GM19438 (cell line): ENCODE data around the gene ADD2.
"Not testable (repeated sequence)": the region's sequence is repeated elsewhere in the genome, so short reads cannot be mapped to it uniquely, and the experiment has no call there.

Experiments used
- ATAC-seq: cut with Tn5 transposase; IDR thresholded peaks from one replicate; pipeline ENCODE4 v1.9.1; 2021; ENCODE audit warnings: low read depth; ENCODE audit not compliant: unreplicated experiment

ADD2 gene

GRCh38 chr2:70647873-70648481 is 120.0 kb downstream of the ADD2 start:
- peak; percentile 62 for ATAC-seq

- no peak for ATAC-seq
Observed at GRCh38 chr2:70646420-70646818, 121.6 kb downstream of the ADD2 start.

- ATAC-seq = no peak
Observed at GRCh38 chr2:70645733-70646419, 122.1 kb downstream of the ADD2 start.

- ATAC-seq = no peak
Observed at GRCh38 chr2:70643715-70644114, 124.3 kb downstream of the ADD2 start.

GRCh38 chr2:70641263-70641784 is 126.7 kb downstream of the ADD2 start:
- no peak for ATAC-seq

- no peak for ATAC-seq
Observed at GRCh38 chr2:70639841-70640436, 128.1 kb downstream of the ADD2 start.

- ATAC-seq = no peak
Observed at GRCh38 chr2:70638561-70638960, 129.4 kb downstream of the ADD2 start.

- no peak for ATAC-seq
Observed at GRCh38 chr2:70633508-70633907, 134.5 kb downstream of the ADD2 start.

- ATAC-seq = no peak
Observed at GRCh38 chr2:70632966-70633365, 135.0 kb downstream of the ADD2 start.

- ATAC-seq = no peak
Observed at GRCh38 chr2:70632388-70632787, 135.6 kb downstream of the ADD2 start.

- no peak for ATAC-seq
Observed at GRCh38 chr2:70630761-70631160, 137.2 kb downstream of the ADD2 start.

GRCh38 chr2:70627211-70627898 is 140.6 kb downstream of the ADD2 start:
- no peak for ATAC-seq

- no peak for ATAC-seq
Observed at GRCh38 chr2:70626254-70626990, 141.6 kb downstream of the ADD2 start.

GRCh38 chr2:70621536-70621935 is 146.5 kb downstream of the ADD2 start:
- ATAC-seq = not testable (repeated sequence)

- no peak for ATAC-seq
Observed at GRCh38 chr2:70620020-70620419, 148.0 kb downstream of the ADD2 start.

- ATAC-seq = no peak
Observed at GRCh38 chr2:70619167-70619566, 148.8 kb downstream of the ADD2 start.

GRCh38 chr2:70616168-70616694 is 151.8 kb downstream of the ADD2 start:
- ATAC-seq = no peak

- no peak for ATAC-seq
Observed at GRCh38 chr2:70615222-70615621, 152.8 kb downstream of the ADD2 start.

GRCh38 chr2:70613521-70613920 is 154.5 kb downstream of the ADD2 start:
- no peak for ATAC-seq

GRCh38 chr2:70612574-70612973 is 155.4 kb downstream of the ADD2 start:
- ATAC-seq = no peak
